ENCODE results near the gene ANKRD27. TPM values are rescaled to one million over a fixed set of nuclear protein-coding genes. Genes with fewer than 3 reads are reported as not detected.
"Not testable (repeated sequence)": the region's sequence is repeated elsewhere in the genome, so short reads cannot be mapped to it uniquely, and the experiment has no call there.

ANKRD27 gene
- total and polyA plus RNA-seq, 2 experiments from 2014 or later, result 6.3 to 10.5 TPM

GRCh38 chr19:32662186-32662585, 12.8 kb downstream of the ANKRD27 start:
- Histone ChIP-seq H3K4me3 (no peak overlapping the region), H3K36me3 (no peaks in the 10 kb centered on the region), H3K9me3 (ENCODE audit: low read depth) (no peaks in the 10 kb centered on the region), H3K4me1 (ENCODE audit: low read depth) (no peaks in the 10 kb centered on the region), H3K27ac (no peak overlapping the region), H3K27me3 (no peaks in the 10 kb centered on the region)
- TF ChIP-seq CTCF (IDR thresholded peaks at IDR 0.05; ENCODE audit: low read depth, low read length), result no peak
- peak in 1 of 2 donors; percentile 73 for DNase-seq (ENCODE audit: low read depth in 1 of 2, low spot score in 1 of 2)

DNA sequence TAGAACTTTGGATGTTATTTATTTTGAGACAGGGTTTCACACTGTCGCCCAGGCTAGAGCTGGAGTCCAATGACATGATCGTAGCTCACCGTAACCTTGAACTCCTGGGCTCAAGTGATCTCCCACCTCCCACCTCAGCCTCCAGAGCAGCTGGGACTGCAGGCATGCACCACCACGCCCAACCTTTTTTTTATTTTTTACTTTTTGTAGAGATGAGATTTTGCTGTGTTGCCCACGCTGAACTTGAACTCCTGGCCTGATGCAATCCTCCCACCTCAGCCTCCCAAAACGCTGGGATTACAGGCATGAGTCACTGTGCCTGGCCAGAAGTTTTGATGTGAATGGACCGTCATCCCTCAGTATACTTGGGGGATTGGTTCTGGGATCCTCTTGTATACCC, 13.7 kb downstream of the ANKRD27 start:
- no peak overlapping the region for H3K4me3 ChIP-seq
- no peak for TF ChIP-seq CTCF (IDR thresholded peaks at IDR 0.05; ENCODE audit: low read depth, low read length)
- no peaks in the 10 kb centered on the region for H3K9me3 ChIP-seq (ENCODE audit: low read depth)
- peaks cover 3% of the 10 kb centered on the region for H3K36me3 ChIP-seq
- DNase-seq (ENCODE audit: low read depth in 1 of 2, low spot score in 1 of 2), result no peak
- no peak overlapping the region for H3K27ac ChIP-seq
- H3K4me1 ChIP-seq (ENCODE audit: low read depth), result no peaks in the 10 kb centered on the region
- no peaks in the 10 kb centered on the region for H3K27me3 ChIP-seq

DNA sequence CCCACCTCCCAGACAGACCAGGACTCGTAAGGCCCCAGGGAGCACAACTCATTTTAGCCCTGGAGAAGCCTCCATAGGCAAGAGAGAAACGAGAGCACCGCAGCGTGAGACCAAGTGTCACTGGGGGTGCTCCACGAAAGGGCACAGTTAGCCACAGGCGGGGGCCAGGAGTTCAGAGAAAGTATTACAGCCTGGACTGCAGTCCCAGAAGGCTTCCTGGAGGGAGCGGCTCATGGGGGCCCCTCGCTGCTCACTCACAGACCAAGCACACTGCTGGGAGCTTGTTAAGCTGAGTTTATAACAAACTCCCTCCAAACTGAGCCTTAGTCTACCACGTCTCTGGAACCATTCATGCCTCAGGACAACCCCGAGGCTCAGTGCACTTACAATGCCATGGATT, 16.5 kb downstream of the ANKRD27 start:
- Histone ChIP-seq H3K9me3 (ENCODE audit: low read depth) (no peaks in the 10 kb centered on the region), H3K36me3 (peaks cover 3% of the 10 kb centered on the region), H3K27me3 (no peaks in the 10 kb centered on the region), H3K4me3 (no peak overlapping the region), H3K4me1 (ENCODE audit: low read depth) (no peaks in the 10 kb centered on the region), H3K27ac (no peak overlapping the region)
- TF ChIP-seq CTCF (IDR thresholded peaks at IDR 0.05; ENCODE audit: low read depth, low read length), result no peak
- no peak for DNase-seq (ENCODE audit: low read depth in 1 of 2, low spot score in 1 of 2)

- H3K4me3 ChIP-seq, result no peak overlapping the region
- no peak for DNase-seq (ENCODE audit: low read depth in 1 of 2, low spot score in 1 of 2)
- no peak for TF ChIP-seq CTCF (IDR thresholded peaks at IDR 0.05; ENCODE audit: low read depth, low read length)
- H3K27me3 ChIP-seq, result no peaks in the 10 kb centered on the region
- H3K36me3 ChIP-seq, result peaks cover 3% of the 10 kb centered on the region
- H3K9me3 ChIP-seq (ENCODE audit: low read depth), result no peaks in the 10 kb centered on the region
- no peak overlapping the region for H3K27ac ChIP-seq
- H3K4me1 ChIP-seq (ENCODE audit: low read depth), result no peaks in the 10 kb centered on the region
These were observed 16.9 kb downstream of the ANKRD27 start for GRCh38 chr19:32658075-32658474.

DNA sequence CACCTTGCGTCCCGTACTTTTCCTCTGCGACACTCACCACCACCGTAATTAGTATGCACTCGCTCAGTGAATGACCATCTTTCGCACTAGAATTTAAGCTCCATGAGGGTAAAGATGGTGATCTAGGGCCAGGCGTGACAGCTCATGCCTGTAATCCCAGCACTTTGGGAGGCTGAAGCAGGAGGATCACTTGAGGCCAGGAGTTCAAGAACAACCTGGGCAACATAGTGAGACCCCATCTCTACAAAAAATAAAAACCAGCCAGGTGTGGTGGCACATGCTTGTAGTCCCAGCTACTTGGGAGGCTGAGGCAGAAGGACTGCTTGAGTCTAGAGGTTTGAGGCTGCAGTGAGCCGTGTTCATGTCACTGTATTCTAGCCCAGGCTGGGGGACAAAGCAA, 18.6 kb downstream of the ANKRD27 start:
- H3K27me3 ChIP-seq; H3K4me1 ChIP-seq (ENCODE audit: low read depth); H3K27ac ChIP-seq; H3K9me3 ChIP-seq (ENCODE audit: low read depth); H3K36me3 ChIP-seq; DNase-seq (ENCODE audit: low read depth in 1 of 2, low spot score in 1 of 2); H3K4me3 ChIP-seq: not testable (repeated sequence)

- H3K27me3 ChIP-seq, result no peaks in the 10 kb centered on the region
- no peaks in the 10 kb centered on the region for H3K9me3 ChIP-seq (ENCODE audit: low read depth)
- no peak for DNase-seq (ENCODE audit: low read depth in 1 of 2, low spot score in 1 of 2)
- H3K27ac ChIP-seq, result no peak overlapping the region
- H3K36me3 ChIP-seq, result peaks cover 3% of the 10 kb centered on the region
- H3K4me1 ChIP-seq (ENCODE audit: low read depth), result no peaks in the 10 kb centered on the region
- H3K4me3 ChIP-seq, result no peak overlapping the region
- TF ChIP-seq CTCF (IDR thresholded peaks at IDR 0.05; ENCODE audit: low read depth, low read length), result no peak
These were observed 21.4 kb downstream of the ANKRD27 start for GRCh38 chr19:32653599-32653915.

Measured in cardiac muscle cell (in vitro differentiated cells and primary cell).